Measurements from ENCODE around the gene BSND.

BSND gene

DNA sequence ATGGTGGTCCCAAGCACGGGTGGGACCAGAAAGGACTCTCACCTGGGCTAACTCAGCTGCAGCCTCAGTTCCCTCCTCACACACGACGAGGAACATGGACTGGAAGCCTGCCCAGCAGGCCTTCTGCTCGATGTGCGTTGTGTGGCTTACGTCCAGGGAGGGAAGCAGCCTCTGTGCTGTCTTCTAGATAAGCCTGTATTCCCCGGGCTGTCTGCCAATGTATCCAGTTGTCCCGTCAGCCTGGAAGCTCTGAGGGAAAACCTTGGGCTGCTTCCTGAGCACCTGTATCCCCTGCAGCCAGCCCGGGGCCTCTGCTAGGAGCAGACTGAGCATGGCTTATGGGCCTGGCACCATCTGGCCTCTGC is 51.2 kb downstream of the BSND start:
- DNase-seq = no peak

DNA sequence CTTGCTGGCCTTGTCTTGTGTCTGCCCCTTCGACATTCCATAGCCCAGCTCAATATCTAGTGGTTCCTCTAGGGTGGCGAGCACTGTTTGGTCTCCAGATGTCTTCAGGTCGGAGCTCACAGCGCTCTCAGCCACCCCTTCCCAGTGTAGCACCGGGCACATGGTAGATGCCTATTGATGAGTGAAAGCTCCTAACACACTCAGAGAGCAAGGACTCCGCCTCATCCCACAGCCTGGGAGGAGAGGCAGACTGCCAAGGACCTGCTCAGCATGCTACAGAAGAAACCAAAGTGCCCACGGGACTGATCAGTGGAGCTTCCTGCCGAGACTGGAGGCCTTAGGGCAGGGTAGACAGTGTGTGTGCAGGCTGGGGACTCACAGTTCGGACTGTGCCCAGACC is 51.5 kb downstream of the BSND start:
- no peak for DNase-seq

DNA sequence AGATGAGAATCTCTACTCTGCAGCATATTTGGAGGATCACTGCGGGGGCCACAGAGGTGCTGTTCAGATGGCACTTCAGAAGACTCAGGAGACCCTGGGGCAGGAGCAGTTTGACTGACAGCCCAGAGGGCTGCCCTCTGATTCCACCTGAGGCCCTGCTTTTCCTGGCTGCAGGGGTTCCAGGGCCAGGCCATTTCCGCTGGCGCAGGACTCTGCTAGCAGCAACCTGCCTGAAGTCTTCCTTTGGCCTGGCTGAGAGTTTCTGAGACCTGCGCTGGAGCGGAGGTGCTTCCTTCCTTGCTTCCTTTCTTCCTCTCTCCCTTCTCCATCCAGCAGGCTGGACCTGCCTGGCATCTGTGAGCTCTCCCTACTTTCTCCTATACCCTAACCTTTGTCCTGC is 52.4 kb downstream of the BSND start:
- no peak for DNase-seq

DNA sequence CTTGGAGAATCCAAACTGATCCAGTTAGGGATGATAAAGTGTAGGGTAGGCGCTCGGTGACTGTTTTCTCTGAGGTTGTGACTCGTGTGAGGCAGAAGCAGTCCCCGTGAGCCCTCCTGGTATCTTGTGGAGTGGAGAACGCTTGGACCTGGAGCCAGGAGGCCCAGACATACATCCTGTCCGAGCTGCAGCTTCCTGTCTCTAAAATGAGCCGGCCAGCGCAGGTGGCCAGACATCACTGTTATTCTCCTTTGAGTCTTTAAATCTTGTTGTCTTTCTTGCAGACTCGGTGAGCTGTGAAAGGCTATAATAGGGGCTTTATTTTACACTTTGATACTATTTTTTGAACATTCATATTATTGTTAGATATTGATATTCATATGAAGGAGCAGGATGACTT is 52.9 kb downstream of the BSND start:
- DNase-seq = no peak

DNA sequence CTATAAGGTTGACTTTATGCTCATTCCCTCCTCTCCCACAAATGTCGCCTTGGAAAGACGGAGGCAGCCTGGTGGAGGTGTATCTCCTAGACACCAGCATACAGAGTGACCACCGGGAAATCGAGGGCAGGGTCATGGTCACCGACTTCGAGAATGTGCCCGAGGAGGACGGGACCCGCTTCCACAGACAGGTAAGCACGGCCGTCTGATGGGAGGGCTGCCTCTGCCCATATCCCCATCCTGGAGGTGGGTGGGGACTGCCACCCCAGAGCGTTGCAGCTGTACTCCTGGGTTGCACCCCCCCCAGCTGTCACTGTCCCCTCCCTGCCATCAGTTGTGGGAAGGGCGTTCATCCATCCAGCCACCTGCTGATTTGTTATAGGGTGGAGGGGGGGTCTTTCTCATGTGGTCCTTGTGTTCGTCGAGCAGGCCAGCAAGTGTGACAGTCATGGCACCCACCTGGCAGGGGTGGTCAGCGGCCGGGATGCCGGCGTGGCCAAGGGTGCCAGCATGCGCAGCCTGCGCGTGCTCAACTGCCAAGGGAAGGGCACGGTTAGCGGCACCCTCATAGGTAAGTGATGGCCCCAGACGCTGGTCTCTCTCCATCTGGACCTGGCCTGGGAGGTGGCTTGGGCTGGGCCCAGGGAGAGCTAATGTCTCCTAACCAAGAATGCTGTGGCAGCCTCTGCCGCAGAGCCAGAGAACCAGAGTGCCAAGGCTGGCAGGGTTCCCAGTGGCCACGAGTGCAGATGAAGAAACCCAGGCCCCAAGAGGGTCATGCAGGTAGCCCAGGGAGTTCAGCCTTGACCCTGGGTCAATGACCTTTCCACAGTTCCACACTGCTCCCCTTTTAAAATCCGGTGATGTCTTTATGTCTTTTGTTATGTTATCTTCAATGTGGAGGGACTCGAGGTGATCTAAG is 53.7 kb downstream of the BSND start:
- DNase-seq = no peak

DNA sequence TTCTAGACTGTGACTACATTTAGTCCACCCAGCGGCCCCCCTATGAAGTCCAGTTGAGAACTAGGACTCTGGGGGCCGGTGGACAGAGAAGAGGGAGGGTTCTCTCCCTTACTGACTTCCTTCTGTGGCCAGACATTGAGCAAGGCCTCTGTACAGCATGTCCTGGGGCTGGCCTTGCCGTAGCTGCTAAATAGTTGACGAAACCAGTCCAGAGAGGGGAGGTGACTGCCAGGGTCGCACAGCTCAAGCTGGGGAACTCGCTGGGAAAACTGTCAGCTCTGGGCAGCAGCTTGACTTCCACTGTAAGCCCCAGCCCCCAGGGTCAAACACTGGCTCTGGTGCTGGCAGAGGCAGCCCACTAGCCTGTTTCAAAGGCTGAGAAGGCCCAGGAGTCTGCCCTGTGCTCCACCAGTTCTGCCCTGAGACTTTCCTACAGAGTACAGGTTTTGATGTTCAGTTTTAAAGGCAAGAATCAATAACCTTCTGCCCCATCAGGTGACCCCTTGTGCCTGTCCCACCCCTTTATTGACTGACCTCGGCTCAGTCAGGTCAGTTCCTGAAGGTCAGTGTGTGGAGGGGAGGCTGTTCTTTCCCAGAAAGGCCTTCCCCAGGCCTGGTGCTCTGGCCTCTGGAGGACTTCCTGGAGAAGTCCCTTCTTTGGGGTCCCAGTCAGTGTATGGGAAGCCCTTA is 54.7 kb downstream of the BSND start:
- no peak for DNase-seq

DNA sequence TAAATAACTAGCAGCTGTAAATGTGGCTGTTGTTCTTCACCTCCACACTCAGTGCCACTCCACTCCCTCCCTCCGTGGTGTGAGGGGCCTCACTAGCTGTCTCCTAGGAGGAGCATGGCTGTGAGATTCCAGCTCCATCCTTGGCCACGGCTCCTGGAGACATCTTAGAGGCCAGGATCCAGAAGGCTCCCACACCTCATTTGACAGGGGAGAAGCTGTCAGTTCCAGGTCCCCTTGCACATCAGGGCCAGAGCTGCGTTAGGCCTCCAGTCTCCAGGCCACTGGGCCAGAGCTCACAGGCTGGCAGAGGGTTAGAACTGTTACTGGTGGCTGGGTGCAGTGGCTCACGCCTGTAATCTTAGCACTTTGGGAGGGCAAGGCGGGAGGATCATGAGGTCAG is 55.7 kb downstream of the BSND start:
- DNase-seq = no peak

DNA sequence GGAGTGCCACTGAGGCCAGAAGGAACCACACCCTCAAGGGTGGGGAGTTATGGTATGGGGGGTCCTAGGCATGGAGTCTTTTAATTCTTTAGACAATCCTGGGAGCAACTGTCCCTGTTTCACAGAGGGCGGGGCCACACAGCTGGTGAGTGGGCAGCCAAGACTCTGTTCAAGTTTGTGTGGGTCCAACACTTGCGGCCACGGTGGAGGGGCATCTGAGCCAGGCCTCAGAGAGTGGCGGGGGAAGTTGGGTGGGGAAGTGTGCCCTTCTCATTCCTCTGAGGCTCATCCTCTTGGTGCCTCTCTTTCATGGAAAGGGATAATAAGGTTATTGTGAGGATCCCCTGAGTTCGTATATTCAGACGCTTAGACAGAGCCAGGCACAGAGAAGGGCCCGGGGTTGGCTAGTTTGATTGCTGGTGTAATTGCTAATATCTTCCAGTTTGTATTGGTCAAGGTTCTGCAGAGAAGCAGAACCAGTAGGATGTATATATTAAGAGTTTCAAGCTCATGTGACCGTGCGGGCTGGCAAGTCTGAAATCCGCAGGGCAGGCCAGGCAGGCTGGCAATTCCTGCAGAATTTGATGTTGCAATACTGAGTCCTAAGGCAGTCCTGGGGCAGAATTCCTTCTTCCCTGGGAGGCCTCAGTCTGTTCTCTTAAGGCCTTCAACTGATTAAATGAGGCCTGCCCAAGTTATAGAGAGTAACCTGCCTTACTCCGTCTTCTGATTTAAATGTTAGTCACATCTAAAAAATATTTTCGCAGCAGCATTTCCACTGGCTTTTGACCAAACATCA is 56.5 kb downstream of the BSND start:
- DNase-seq = no peak

DNA sequence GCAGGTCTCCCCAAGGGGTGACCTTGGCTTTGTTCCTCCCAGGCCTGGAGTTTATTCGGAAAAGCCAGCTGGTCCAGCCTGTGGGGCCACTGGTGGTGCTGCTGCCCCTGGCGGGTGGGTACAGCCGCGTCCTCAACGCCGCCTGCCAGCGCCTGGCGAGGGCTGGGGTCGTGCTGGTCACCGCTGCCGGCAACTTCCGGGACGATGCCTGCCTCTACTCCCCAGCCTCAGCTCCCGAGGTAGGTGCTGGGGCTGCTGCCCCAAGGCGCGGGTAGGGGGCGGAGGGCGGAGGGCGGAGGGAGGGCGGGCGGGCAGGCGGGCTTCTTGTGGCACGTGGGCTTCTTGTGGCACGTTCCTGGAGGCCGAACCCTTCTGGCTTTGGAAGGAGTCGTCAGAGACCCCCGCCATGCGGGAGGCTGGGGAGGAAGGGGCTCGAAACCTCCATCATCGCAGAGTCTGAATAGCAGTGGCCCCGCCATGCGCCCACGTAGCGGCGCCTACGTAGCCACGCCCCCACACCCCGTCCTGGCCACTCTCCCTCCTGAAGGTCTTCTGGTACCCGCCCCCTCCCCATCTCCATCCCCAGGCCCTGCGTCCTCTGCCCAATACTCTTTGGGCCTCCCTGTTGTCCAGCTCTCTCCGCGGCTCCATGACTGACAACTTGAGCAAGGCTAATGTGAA is 57.4 kb downstream of the BSND start:
- DNase-seq = no peak

DNA sequence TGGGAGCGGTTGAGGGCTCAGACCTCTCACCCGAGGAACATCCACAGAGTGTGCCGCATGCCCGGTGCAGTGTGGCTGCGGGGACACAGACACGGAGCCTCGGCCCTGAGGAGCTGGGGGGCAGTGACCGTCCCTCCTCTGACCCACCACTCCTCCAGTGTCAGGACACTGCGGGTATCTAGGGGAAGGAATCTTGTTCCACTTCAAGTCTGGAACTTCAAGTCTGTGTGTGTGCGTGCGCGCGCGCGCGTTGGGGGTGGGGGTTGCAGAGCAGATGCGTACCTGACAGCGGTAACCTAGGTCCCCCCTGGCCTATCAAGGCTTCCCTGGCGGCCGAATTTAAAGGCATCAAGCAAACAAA is 57.9 kb downstream of the BSND start:
- DNase-seq = no peak

DNA sequence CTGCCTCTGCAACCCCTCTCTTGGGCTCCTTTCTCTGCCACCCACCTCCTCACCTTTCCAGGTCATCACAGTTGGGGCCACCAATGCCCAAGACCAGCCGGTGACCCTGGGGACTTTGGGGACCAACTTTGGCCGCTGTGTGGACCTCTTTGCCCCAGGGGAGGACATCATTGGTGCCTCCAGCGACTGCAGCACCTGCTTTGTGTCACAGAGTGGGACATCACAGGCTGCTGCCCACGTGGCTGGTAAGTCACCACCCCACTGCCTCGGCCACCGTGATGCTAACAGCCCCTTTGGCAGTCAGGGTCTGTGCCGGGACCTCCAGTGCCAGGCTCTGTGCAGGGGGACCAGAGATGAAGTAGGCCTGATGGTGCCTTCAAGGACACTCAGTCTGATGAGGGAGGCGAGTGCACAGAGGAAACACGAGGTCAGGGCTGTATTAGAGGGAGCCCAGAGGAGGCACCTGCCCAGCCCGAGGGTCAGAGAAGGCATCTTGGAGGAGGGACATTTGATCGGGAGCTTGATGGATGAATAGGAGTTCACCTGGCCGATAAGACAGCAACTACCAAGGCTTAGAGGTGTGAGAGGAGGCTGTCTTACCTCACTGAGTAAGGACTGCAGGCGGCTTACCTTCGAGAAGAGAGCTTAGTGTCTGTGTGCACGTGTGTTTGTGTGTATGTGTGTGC is 58.7 kb downstream of the BSND start:
- no peak for DNase-seq

DNA sequence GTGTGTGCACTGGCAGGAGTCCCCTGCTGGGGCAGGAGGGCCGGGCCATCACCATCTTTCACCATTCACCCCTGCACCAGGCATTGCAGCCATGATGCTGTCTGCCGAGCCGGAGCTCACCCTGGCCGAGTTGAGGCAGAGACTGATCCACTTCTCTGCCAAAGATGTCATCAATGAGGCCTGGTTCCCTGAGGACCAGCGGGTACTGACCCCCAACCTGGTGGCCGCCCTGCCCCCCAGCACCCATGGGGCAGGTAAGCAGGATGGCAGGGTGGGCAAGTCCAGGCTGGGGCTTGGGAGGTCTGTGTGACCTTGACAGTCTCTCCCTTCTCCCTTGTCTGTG is 59.2 kb downstream of the BSND start:
- no peak for DNase-seq

DNA sequence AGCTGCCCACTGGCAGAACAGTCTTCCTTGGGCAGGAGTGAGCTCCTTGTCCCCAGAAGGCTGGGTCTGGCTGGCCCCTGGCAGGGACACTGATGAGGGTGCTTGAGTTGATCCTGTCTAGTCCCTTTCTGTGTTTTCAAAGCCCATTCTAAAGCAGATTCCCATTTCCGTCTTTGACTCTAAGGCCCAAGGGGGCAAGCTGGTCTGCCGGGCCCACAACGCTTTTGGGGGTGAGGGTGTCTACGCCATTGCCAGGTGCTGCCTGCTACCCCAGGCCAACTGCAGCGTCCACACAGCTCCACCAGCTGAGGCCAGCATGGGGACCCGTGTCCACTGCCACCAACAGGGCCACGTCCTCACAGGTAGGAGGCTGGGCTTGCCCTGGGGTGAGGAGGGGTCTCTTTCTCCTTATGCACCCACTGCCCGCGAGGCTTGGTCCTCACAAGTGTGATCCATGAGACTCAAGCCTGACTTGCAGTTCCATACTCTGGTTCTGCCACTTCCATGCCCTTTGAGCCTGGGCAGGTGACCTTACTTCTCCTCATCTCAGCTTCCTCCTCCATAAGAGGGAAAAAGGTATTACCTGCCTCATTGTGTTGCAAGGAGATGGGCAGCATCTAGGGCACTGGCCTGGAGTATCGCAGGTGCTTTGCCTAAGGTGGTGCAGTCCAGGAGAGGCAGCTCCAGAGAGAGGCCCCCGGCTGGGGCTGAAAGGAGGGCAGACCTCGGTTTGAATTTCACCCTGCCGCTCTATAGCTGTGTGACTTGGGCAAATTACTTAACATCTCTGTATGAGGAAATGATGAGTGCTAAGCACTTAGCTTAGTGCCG is 60.8 kb downstream of the BSND start:
- no peak for DNase-seq

DNA sequence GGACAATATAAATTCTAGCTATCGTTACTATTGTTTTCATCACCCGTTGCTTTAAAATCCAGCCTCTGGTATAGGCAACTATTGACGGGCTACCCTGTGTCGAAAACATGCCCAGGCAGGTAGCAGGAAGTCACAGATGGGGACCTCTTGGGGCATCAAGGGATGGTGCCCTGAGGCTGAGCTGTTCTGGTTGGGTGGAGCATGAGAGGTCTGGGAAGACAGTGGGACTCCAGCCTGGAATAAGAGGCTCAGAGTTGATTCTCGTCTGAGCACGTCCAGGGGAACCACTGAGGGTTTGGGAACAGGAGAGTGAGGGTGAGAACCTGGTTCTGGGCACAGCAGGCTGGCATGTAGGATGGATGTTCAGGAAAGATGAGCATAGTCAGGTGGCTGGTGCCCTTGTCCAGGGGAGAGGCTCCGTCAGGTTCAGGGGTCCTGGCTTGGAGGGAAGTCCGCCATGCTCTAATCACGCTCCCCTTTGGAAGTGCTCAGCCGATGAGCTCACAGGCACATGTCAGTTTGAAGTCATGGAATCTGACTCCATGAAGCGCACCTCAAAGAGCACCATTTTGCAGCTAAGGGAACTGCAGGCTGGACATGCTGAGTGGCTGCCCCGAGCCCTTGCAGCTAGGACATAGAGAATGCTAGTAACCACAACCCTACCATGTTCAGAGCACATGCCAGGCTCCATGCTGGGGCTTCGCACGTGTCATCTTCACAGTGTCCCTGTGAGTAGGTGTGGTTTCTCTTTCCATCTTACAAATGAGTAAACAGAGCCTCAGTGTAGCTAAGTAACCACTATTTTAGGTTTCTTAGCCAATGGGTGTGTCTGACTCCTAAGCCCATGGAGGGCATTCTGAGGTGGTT is 61.6 kb downstream of the BSND start:
- DNase-seq = no peak

DNA sequence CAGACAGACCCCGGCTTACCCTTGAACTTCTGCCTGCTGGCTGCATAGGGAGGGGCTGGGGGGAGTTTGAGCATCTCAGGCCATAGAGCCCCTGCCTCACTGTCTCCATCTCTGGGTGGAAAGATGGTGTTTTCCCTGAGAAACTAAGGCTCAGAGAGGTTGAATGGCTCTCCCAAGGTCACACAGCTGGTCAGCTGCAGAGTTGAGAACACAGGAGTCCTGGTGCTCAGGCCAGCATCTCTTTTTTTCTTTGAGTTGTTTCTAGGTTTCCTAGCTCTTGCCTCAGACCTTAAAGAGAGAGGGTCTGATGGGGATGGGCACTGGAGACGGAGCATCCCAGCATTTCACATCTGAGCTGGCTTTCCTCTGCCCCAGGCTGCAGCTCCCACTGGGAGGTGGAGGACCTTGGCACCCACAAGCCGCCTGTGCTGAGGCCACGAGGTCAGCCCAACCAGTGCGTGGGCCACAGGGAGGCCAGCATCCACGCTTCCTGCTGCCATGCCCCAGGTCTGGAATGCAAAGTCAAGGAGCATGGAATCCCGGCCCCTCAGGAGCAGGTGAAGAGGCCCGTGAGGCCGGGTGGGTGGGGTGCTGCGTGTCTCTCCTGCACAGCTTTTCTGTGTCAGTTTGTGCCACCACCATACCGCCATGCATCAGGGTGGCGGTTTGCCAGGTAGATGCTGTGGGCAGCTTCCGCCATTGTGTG is 62.4 kb downstream of the BSND start:
- no peak for DNase-seq
